ENCODE data around the gene DERA.
"Not testable (repeated sequence)": the region's sequence is repeated elsewhere in the genome, so short reads cannot be mapped to it uniquely, and the experiment has no call there.

Gene DERA

GRCh38 chr12:16018306-16018705 lies 107.2 kb downstream of the DERA start:
- DNase-seq (ENCODE audit: low spot score in 2 of 2), result no peak
- Mint-ChIP-seq H3K27me3 (no peaks in the 10 kb centered on the region), H3K9me3 (peaks cover 17% of the 10 kb centered on the region), H3K4me3 (no peak overlapping the region), H3K27ac (no peak overlapping the region), H3K4me1 (no peaks in the 10 kb centered on the region), H3K36me3 (peaks cover 64% of the 10 kb centered on the region)
- no peak for ATAC-seq (ENCODE audit: low read depth)

- ATAC-seq (ENCODE audit: low read depth), result no peak
- H3K4me1 Mint-ChIP-seq, result no peaks in the 10 kb centered on the region
- H3K27me3 Mint-ChIP-seq, result no peaks in the 10 kb centered on the region
- no peak overlapping the region for H3K27ac Mint-ChIP-seq
- H3K4me3 Mint-ChIP-seq, result no peak overlapping the region
- no peak for DNase-seq (ENCODE audit: low spot score in 2 of 2)
- H3K36me3 Mint-ChIP-seq, result peaks cover 62% of the 10 kb centered on the region
- H3K9me3 Mint-ChIP-seq, result peaks cover 13% of the 10 kb centered on the region
Measured at GRCh38 chr12:16019136-16019535, 108.0 kb downstream of the DERA start.

GRCh38 chr12:16020031-16020430 lies 108.9 kb downstream of the DERA start:
- no peak for ATAC-seq (ENCODE audit: low read depth)
- H3K4me1 Mint-ChIP-seq, result no peaks in the 10 kb centered on the region
- H3K4me3 Mint-ChIP-seq, result no peak overlapping the region
- H3K27me3 Mint-ChIP-seq, result no peaks in the 10 kb centered on the region
- H3K9me3 Mint-ChIP-seq, result peaks cover 10% of the 10 kb centered on the region
- H3K36me3 Mint-ChIP-seq, result peaks cover 55% of the 10 kb centered on the region
- DNase-seq (ENCODE audit: low spot score in 2 of 2), result no peak
- H3K27ac Mint-ChIP-seq, result no peak overlapping the region

GRCh38 chr12:16021026-16021425 lies 109.9 kb downstream of the DERA start:
- H3K4me1 Mint-ChIP-seq, result no peaks in the 10 kb centered on the region
- H3K4me3 Mint-ChIP-seq, result no peak overlapping the region

GRCh38 chr12:16021676-16022075 lies 110.5 kb downstream of the DERA start:
- Mint-ChIP-seq H3K27me3 (no peaks in the 10 kb centered on the region), H3K4me1 (no peaks in the 10 kb centered on the region), H3K36me3 (peaks cover 50% of the 10 kb centered on the region), H3K4me3 (no peak overlapping the region), H3K27ac (no peak overlapping the region), H3K9me3 (peaks cover 11% of the 10 kb centered on the region)
- DNase-seq (ENCODE audit: low spot score in 2 of 2) (no peak), ATAC-seq (ENCODE audit: low read depth) (no peak)

More at GRCh38 chr12:16021026-16021425, 109.9 kb downstream of the DERA start:
- Mint-ChIP-seq H3K27me3 (no peaks in the 10 kb centered on the region), H3K27ac (no peak overlapping the region), H3K36me3 (peaks cover 50% of the 10 kb centered on the region), H3K9me3 (peaks cover 10% of the 10 kb centered on the region)
- DNase-seq (ENCODE audit: low spot score in 2 of 2), result no peak
- no peak for ATAC-seq (ENCODE audit: low read depth)

- Mint-ChIP-seq H3K9me3 (peaks cover 3% of the 10 kb centered on the region), H3K27ac (no peak overlapping the region), H3K4me1 (no peaks in the 10 kb centered on the region), H3K4me3 (no peak overlapping the region), H3K36me3 (peaks cover 31% of the 10 kb centered on the region), H3K27me3 (no peaks in the 10 kb centered on the region)
- DNase-seq (ENCODE audit: low spot score in 2 of 2) (no peak), ATAC-seq (ENCODE audit: low read depth) (no peak)
Measured at GRCh38 chr12:16027002-16027401, 115.9 kb downstream of the DERA start.

- H3K4me1 Mint-ChIP-seq, result no peaks in the 10 kb centered on the region
- no peak overlapping the region for H3K4me3 Mint-ChIP-seq
- H3K27ac Mint-ChIP-seq, result no peak overlapping the region
- peaks cover 38% of the 10 kb centered on the region for H3K36me3 Mint-ChIP-seq
- DNase-seq (ENCODE audit: low spot score in 2 of 2) (no peak), ATAC-seq (ENCODE audit: low read depth) (no peak)
- H3K27me3 Mint-ChIP-seq, result no peaks in the 10 kb centered on the region
- peaks cover 1% of the 10 kb centered on the region for H3K9me3 Mint-ChIP-seq
Measured at GRCh38 chr12:16030744-16031143, 119.6 kb downstream of the DERA start.

- no peaks in the 10 kb centered on the region for H3K27me3 Mint-ChIP-seq
- no peak overlapping the region for H3K27ac Mint-ChIP-seq
- no peaks in the 10 kb centered on the region for H3K4me1 Mint-ChIP-seq
- H3K36me3 Mint-ChIP-seq, result peaks cover 42% of the 10 kb centered on the region
- no peak for ATAC-seq (ENCODE audit: low read depth)
- no peak overlapping the region for H3K4me3 Mint-ChIP-seq
- H3K9me3 Mint-ChIP-seq, result no peaks in the 10 kb centered on the region
- DNase-seq (ENCODE audit: low spot score in 2 of 2), result no peak
Measured at GRCh38 chr12:16034136-16034817, 123.1 kb downstream of the DERA start.

GRCh38 chr12:16036073-16036472 lies 124.9 kb downstream of the DERA start:
- no peaks in the 10 kb centered on the region for H3K27me3 Mint-ChIP-seq
- no peaks in the 10 kb centered on the region for H3K4me1 Mint-ChIP-seq
- no peak overlapping the region for H3K27ac Mint-ChIP-seq
- DNase-seq (ENCODE audit: low spot score in 2 of 2), result no peak
- ATAC-seq (ENCODE audit: low read depth), result no peak
- H3K36me3 Mint-ChIP-seq, result peaks cover 47% of the 10 kb centered on the region
- H3K9me3 Mint-ChIP-seq, result no peaks in the 10 kb centered on the region
- H3K4me3 Mint-ChIP-seq, result no peak overlapping the region

- DNase-seq (ENCODE audit: low spot score in 2 of 2), result no peak
- Mint-ChIP-seq H3K9me3 (peaks cover 2% of the 10 kb centered on the region), H3K27me3 (no peaks in the 10 kb centered on the region), H3K4me3 (no peak overlapping the region), H3K27ac (no peak overlapping the region), H3K4me1 (no peaks in the 10 kb centered on the region), H3K36me3 (peaks cover 36% of the 10 kb centered on the region)
- no peak for ATAC-seq (ENCODE audit: low read depth)
Measured at GRCh38 chr12:16037533-16037932, 126.4 kb downstream of the DERA start.

- ATAC-seq (ENCODE audit: low read depth) (no peak), DNase-seq (ENCODE audit: low spot score in 2 of 2) (no peak)
- H3K4me3 Mint-ChIP-seq, result no peak overlapping the region
- peaks cover 22% of the 10 kb centered on the region for H3K36me3 Mint-ChIP-seq
- no peak overlapping the region for H3K27ac Mint-ChIP-seq
- H3K4me1 Mint-ChIP-seq, result no peaks in the 10 kb centered on the region
- H3K27me3 Mint-ChIP-seq, result no peaks in the 10 kb centered on the region
- H3K9me3 Mint-ChIP-seq, result peaks cover 12% of the 10 kb centered on the region
Measured at GRCh38 chr12:16043480-16043879, 132.3 kb downstream of the DERA start.

GRCh38 chr12:16046266-16046665 lies 135.1 kb downstream of the DERA start:
- H3K4me1 Mint-ChIP-seq, result no peaks in the 10 kb centered on the region
- H3K4me3 Mint-ChIP-seq, result no peak overlapping the region
- ATAC-seq (ENCODE audit: low read depth) (no peak), DNase-seq (ENCODE audit: low spot score in 2 of 2) (no peak)
- no peaks in the 10 kb centered on the region for H3K27me3 Mint-ChIP-seq
- H3K27ac Mint-ChIP-seq, result no peak overlapping the region
- peaks cover 14% of the 10 kb centered on the region for H3K9me3 Mint-ChIP-seq
- peaks cover 11% of the 10 kb centered on the region for H3K36me3 Mint-ChIP-seq

GRCh38 chr12:16048511-16048910 lies 137.4 kb downstream of the DERA start:
- no peak overlapping the region for H3K4me3 Mint-ChIP-seq
- peaks cover 9% of the 10 kb centered on the region for H3K9me3 Mint-ChIP-seq

GRCh38 chr12:16056910-16057309 lies 145.8 kb downstream of the DERA start:
- DNase-seq (ENCODE audit: low spot score in 2 of 2), result no peak
- peaks cover 3% of the 10 kb centered on the region for H3K9me3 Mint-ChIP-seq
- no peaks in the 10 kb centered on the region for H3K4me1 Mint-ChIP-seq
- ATAC-seq (ENCODE audit: low read depth), result no peak
- H3K27ac Mint-ChIP-seq, result no peak overlapping the region
- H3K27me3 Mint-ChIP-seq, result no peaks in the 10 kb centered on the region
- H3K36me3 Mint-ChIP-seq, result no peaks in the 10 kb centered on the region
- no peak overlapping the region for H3K4me3 Mint-ChIP-seq

More at GRCh38 chr12:16048511-16048910, 137.4 kb downstream of the DERA start:
- H3K4me1 Mint-ChIP-seq, result no peaks in the 10 kb centered on the region
- no peaks in the 10 kb centered on the region for H3K27me3 Mint-ChIP-seq
- no peak for ATAC-seq (ENCODE audit: low read depth)
- no peak for DNase-seq (ENCODE audit: low spot score in 2 of 2)
- H3K27ac Mint-ChIP-seq, result no peak overlapping the region
- peaks cover 8% of the 10 kb centered on the region for H3K36me3 Mint-ChIP-seq

- not testable (repeated sequence) for H3K9me3 Mint-ChIP-seq; H3K27me3 Mint-ChIP-seq; H3K27ac Mint-ChIP-seq; H3K4me1 Mint-ChIP-seq; H3K36me3 Mint-ChIP-seq; DNase-seq (ENCODE audit: low spot score in 2 of 2); H3K4me3 Mint-ChIP-seq; ATAC-seq (ENCODE audit: low read depth)
Measured at GRCh38 chr12:16057351-16057751, 146.2 kb downstream of the DERA start.

All from memory B cell (primary cell).